OCI-LY1 (cell line): Measurements from ENCODE around the gene CUTA.

Experiments
- H2AFZ ChIP-seq: fragments of 200-600 bp; sonication (generic), shearing (Covaris generic); 2 replicates; pipeline ENCODE4 v1.6.0; 2014; ENCODE audit warnings: antibody characterized with exemption, mild to moderate bottlenecking, low read length
- H3F3A ChIP-seq: fragments of 200-600 bp; sonication (generic), shearing (Covaris generic); 2 replicates; pipeline ENCODE4 v1.6.0; 2014; ENCODE audit warnings: mild to moderate bottlenecking, antibody characterized with exemption, low read length, moderate library complexity; ENCODE audit not compliant: insufficient read depth
- H3K27ac ChIP-seq: fragments of 200-600 bp; sonication (generic); 2 replicates; pipeline ENCODE4 v1.5.1; 2014; ENCODE audit warnings: low read length, mixed run types, mild to moderate bottlenecking, low read depth; ENCODE audit not compliant: poor library complexity, severe bottlenecking
- H3K27me3 ChIP-seq: fragments of 200-600 bp; sonication (generic); 2 replicates; pipeline ENCODE4 v1.6.0; 2014; ENCODE audit warnings: antibody characterized with exemption, mild to moderate bottlenecking, low read length, moderate library complexity; ENCODE audit not compliant: insufficient read depth
- H3K36me3 ChIP-seq: fragments of 200-600 bp; sonication (generic); 2 replicates; pipeline ENCODE4 v1.6.1; 2014; ENCODE audit warnings: mild to moderate bottlenecking, antibody characterized with exemption, low read length, moderate library complexity, mixed read lengths; ENCODE audit not compliant: insufficient read depth
- H3K4me1 ChIP-seq: fragments of 200-600 bp; sonication (generic); 2 replicates; pipeline ENCODE4 v1.5.1; 2014; ENCODE audit warnings: mild to moderate bottlenecking, low read length, moderate library complexity; ENCODE audit not compliant: insufficient read depth, severe bottlenecking
- H3K4me2 ChIP-seq: fragments of 200-600 bp; sonication (generic), shearing (Covaris generic); 2 replicates; pipeline ENCODE4 v1.6.1; 2014; ENCODE audit warnings: low read length
- H3K4me3 ChIP-seq: fragments of 200-600 bp; sonication (generic); 2 replicates; pipeline ENCODE4 v1.5.1; 2014; ENCODE audit warnings: low read length, low read depth, mild to moderate bottlenecking, mixed read lengths; ENCODE audit not compliant: poor library complexity, severe bottlenecking
- H3K79me2 ChIP-seq: fragments of 200-600 bp; shearing (Covaris generic); 2 replicates; pipeline ENCODE4 v1.6.1; 2016; ENCODE audit warnings: mixed run types, low read length, mixed read lengths; ENCODE audit not compliant: insufficient read depth
- H3K9ac ChIP-seq: fragments of 200-600 bp; sonication (generic), shearing (Covaris generic); 2 replicates; pipeline ENCODE4 v1.6.1; 2014; ENCODE audit warnings: mild to moderate bottlenecking, low read length, mixed read lengths
- H3K9me2 ChIP-seq: fragments of 200-600 bp; sonication (generic), shearing (Covaris generic); 2 replicates; pipeline ENCODE4 v1.6.1; 2014; ENCODE audit warnings: low read depth, mild to moderate bottlenecking, low read length, mixed read lengths
- H3K9me3 ChIP-seq: fragments of 200-600 bp; shearing (Covaris generic); 2 replicates; pipeline ENCODE4 v1.6.1; 2014; ENCODE audit warnings: low read length, mixed read lengths
- H4K20me1 ChIP-seq: fragments of 200-600 bp; sonication (generic), shearing (Covaris generic); 2 replicates; pipeline ENCODE4 v1.6.0; 2016; ENCODE audit warnings: mild to moderate bottlenecking, low read length; ENCODE audit not compliant: insufficient read depth
- EZH2 ChIP-seq: fragments of 200-600 bp; sonication (generic), shearing (Covaris generic); IDR thresholded peaks from 2 replicates; pipeline ENCODE4 v1.8.0; 2017; ENCODE audit warnings: borderline replicate concordance, mixed run types, mild to moderate bottlenecking, antibody characterized with exemption, low read length, moderate library complexity, mixed read lengths
- TF ChIP-seq, protein P1 (sequence below): fragments of 200-600 bp; sonication (generic), shearing (Covaris generic); IDR thresholded peaks from 2 replicates; pipeline ENCODE4 v1.5.1; 2017; ENCODE audit warnings: mild to moderate bottlenecking, antibody characterized with exemption, low read length, moderate library complexity, mixed read lengths

CUTA gene

DNA sequence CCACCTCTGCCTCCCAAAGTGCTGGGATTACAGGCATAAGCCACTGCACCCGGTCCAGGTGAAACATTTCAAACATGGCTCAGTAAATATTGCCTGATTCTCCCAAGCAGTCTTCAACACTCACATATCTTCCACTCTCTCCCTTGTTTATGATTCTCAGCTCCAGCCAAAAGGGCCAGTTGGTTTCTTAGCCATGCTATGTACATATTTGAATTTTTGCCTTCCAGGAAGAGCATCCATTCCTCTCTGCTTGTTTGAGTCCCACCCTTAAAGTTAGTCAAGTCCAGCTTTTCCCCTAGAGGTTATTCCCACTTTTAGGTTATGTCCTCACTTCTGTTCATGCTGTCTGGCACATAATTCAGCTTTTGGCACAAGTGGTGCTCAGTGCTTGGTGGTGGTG is 20.4 kb downstream of the CUTA start:
- H3F3A ChIP-seq, result no peaks in the 10 kb centered on the region
- H3K9me2 ChIP-seq, result no peaks in the 10 kb centered on the region
- no peaks in the 10 kb centered on the region for H4K20me1 ChIP-seq
- H3K4me1 ChIP-seq, result peaks cover 32% of the 10 kb centered on the region
- H3K9ac ChIP-seq, result no peak overlapping the region
- no peak overlapping the region for H2AFZ ChIP-seq
- no peak overlapping the region for H3K4me2 ChIP-seq
- no peak overlapping the region for H3K27ac ChIP-seq
- H3K36me3 ChIP-seq, result peaks cover 76% of the 10 kb centered on the region
- no peaks in the 10 kb centered on the region for H3K9me3 ChIP-seq
- TF ChIP-seq, protein P1, sequence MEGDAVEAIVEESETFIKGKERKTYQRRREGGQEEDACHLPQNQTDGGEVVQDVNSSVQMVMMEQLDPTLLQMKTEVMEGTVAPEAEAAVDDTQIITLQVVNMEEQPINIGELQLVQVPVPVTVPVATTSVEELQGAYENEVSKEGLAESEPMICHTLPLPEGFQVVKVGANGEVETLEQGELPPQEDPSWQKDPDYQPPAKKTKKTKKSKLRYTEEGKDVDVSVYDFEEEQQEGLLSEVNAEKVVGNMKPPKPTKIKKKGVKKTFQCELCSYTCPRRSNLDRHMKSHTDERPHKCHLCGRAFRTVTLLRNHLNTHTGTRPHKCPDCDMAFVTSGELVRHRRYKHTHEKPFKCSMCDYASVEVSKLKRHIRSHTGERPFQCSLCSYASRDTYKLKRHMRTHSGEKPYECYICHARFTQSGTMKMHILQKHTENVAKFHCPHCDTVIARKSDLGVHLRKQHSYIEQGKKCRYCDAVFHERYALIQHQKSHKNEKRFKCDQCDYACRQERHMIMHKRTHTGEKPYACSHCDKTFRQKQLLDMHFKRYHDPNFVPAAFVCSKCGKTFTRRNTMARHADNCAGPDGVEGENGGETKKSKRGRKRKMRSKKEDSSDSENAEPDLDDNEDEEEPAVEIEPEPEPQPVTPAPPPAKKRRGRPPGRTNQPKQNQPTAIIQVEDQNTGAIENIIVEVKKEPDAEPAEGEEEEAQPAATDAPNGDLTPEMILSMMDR, result no peak
- no peak for TF ChIP-seq EZH2
- peaks cover 48% of the 10 kb centered on the region for H3K79me2 ChIP-seq
- H3K27me3 ChIP-seq, result no peaks in the 10 kb centered on the region
- no peak overlapping the region for H3K4me3 ChIP-seq

DNA sequence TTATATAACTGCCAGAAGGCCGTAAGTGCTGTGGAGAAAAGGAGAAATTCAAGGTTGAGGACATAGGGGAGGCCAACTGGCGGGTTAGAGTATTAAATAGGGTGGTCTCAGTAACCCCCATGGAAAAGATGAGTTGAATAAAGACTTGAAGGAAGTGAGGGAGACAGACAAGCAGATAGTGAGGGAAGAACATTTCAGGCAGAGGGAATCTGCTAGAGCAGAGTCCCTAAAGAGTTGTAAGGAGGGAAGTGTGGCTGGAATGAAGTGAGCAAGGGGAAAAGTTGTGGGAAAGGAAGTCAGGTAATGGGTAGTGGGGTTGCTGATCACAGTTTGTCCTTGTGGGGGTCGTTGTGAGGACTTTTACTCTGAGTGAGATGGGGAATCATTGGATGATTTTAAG is 24.9 kb downstream of the CUTA start:
- peak overlapping the region; percentile 92 for H3K27ac ChIP-seq
- H3K4me2 ChIP-seq, result peak overlapping the region; percentile 81
- no peaks in the 10 kb centered on the region for H4K20me1 ChIP-seq
- H3K79me2 ChIP-seq, result peaks cover 54% of the 10 kb centered on the region
- no peaks in the 10 kb centered on the region for H3F3A ChIP-seq
- no peak overlapping the region for H2AFZ ChIP-seq
- no peaks in the 10 kb centered on the region for H3K9me2 ChIP-seq
- peak overlapping the region; percentile 98 for H3K9ac ChIP-seq
- TF ChIP-seq, protein P1, result no peak
- TF ChIP-seq EZH2, result no peak
- peaks cover 40% of the 10 kb centered on the region for H3K4me1 ChIP-seq
- H3K9me3 ChIP-seq, result no peaks in the 10 kb centered on the region
- H3K36me3 ChIP-seq, result peaks cover 35% of the 10 kb centered on the region
- H3K27me3 ChIP-seq, result no peaks in the 10 kb centered on the region
- peak overlapping the region; percentile 91 for H3K4me3 ChIP-seq

DNA sequence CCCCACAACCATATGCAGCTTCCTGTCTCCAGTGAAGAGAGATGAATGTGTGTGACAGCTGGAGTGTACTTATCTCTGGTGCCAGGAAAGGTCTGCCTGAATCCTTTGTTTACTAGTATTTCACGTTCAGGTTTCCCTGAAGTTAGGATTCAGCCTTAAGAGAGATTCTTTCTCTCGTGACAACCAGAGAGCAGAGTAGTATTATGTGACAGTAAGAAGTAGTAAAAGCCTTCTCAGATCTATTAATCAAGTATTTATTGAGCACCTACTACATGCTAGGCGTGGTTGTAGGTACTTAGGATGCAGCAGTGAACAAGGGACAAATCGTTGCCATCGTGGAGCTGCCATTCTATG is 25.3 kb downstream of the CUTA start:
- Histone ChIP-seq H3K4me3 (peak overlapping the region; percentile 91), H3F3A (no peaks in the 10 kb centered on the region), H3K27ac (peak overlapping the region; percentile 92), H3K4me2 (peak overlapping the region; percentile 81), H4K20me1 (no peaks in the 10 kb centered on the region), H3K9ac (peak overlapping the region; percentile 98), H3K36me3 (peaks cover 31% of the 10 kb centered on the region; the same call in 1 of the 2 replicates), H3K27me3 (no peaks in the 10 kb centered on the region), H3K9me3 (no peaks in the 10 kb centered on the region), H3K4me1 (peaks cover 40% of the 10 kb centered on the region), H3K9me2 (no peaks in the 10 kb centered on the region), H3K79me2 (peaks cover 50% of the 10 kb centered on the region), H2AFZ (no peak overlapping the region)
- TF ChIP-seq, protein P1, result no peak
- TF ChIP-seq EZH2, result no peak
